HepG2 (cell line): ENCODE data around the gene SHF.

Source experiments
- DNMT1 ChIP-seq: sonication (generic); formaldehyde crosslinking; IDR thresholded peaks from 2 replicates; pipeline ENCODE4 v1.5.1; 2020; ENCODE audit warnings: mild to moderate bottlenecking, missing genetic modification reagents
- MYPOP ChIP-seq: sonication (generic); formaldehyde crosslinking; IDR thresholded peaks from 2 replicates; pipeline ENCODE4 v1.8.1; 2023; ENCODE audit warnings: mild to moderate bottlenecking, moderate library complexity, missing genetic modification reagents
- PATZ1 ChIP-seq: sonication (generic); formaldehyde crosslinking; IDR thresholded peaks from 2 replicates; pipeline ENCODE4 v1.4.0; 2020; ENCODE audit warnings: missing genetic modification reagents
- POLR2A ChIP-seq, 2 experiments: IDR thresholded peaks; 2 replicates each; pipeline ENCODE4 v1.6.1; 2011; ENCODE audit warnings: low read depth in 2 of 2, low read length in 2 of 2, mild to moderate bottlenecking in 1 of 2, moderate library complexity in 1 of 2; ENCODE audit not compliant: insufficient read depth in 1 of 2
- RAD21 ChIP-seq: fragments of 450-650 bp; formaldehyde crosslinking; IDR thresholded peaks from 2 replicates; pipeline ENCODE4 v1.5.0; 2020; ENCODE audit warnings: mild to moderate bottlenecking
- REST ChIP-seq, 2 experiments: IDR thresholded peaks; 2 replicates each; pipeline ENCODE4 v1.6.1; 2011 to 2012; ENCODE audit warnings: low read length in 2 of 2, borderline replicate concordance in 1 of 2, low read depth in 1 of 2, mild to moderate bottlenecking in 1 of 2, moderate library complexity in 1 of 2
- ZNF780A ChIP-seq: sonication (generic); formaldehyde crosslinking; IDR thresholded peaks from 2 replicates; pipeline ENCODE4 v1.8.0; 2022; ENCODE audit warnings: mild to moderate bottlenecking, missing genetic modification reagents, moderate library complexity
- TF ChIP-seq, protein P1 (sequence below), 2 experiments: sonication (generic) in 1 of 2; formaldehyde crosslinking in 1 of 2; IDR thresholded peaks; 2 replicates each; pipeline versions ENCODE4 v1.5.1 to v1.6.1; 2011 to 2020; ENCODE audit warnings: borderline replicate concordance in 1 of 2, low read depth in 1 of 2, low read length in 1 of 2, mild to moderate bottlenecking in 1 of 2, missing genetic modification reagents in 1 of 2, moderate library complexity in 1 of 2

DNA sequence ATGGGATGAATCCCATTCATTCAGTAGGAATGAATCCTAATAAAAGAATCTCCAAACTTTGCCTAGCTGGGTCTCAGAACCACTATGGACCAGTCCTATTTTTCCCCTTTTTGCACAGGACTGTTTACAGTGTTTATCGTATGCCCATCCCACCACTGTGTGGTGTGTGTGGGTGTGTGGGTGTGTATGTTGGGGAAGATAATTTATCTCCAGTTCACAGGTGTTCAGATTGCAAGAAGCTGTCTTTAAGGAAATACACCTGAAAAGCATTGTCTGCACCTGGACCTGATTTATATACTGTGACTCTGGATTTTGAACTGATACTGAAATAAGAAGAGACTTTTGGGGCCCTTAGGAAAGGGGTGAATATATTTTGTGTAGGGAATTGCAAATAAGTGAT, 24.7 kb upstream of the SHF start:
- TF ChIP-seq PATZ1 (CRISPR knock-in tag) (no peak), ZNF780A (no peak), REST (IDR thresholded peaks at IDR 0.05; ENCODE audit: borderline replicate concordance in 1 of 2, low read depth in 1 of 2, low read length in 2 of 2) (no peak), POLR2A (IDR thresholded peaks at IDR 0.05; ENCODE audit: insufficient read depth in 1 of 2, low read depth in 2 of 2, low read length in 2 of 2) (no peak), DNMT1 (CRISPR knock-in tag) (no peak), RAD21 (CRISPR knock-in tag) (no peak), MYPOP (CRISPR knock-in tag) (no peak)
- TF ChIP-seq, protein P1, sequence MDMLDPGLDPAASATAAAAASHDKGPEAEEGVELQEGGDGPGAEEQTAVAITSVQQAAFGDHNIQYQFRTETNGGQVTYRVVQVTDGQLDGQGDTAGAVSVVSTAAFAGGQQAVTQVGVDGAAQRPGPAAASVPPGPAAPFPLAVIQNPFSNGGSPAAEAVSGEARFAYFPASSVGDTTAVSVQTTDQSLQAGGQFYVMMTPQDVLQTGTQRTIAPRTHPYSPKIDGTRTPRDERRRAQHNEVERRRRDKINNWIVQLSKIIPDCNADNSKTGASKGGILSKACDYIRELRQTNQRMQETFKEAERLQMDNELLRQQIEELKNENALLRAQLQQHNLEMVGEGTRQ (IDR thresholded peaks at IDR 0.05; ENCODE audit: low read depth, low read length) = no peak
- TF ChIP-seq, protein P1 (CRISPR knock-in tag; IDR thresholded peaks at IDR 0.05; ENCODE audit: borderline replicate concordance) = no peak
